ENCODE data around the gene DDX1.

- TF ChIP-seq CTCF (IDR thresholded peaks at IDR 0.05; ENCODE audit: insufficient read depth, low read length): no peak
- TF ChIP-seq POLR2AphosphoS5 (IDR thresholded peaks at IDR 0.05; ENCODE audit: low read depth): no peak
- no peak for TF ChIP-seq SPI1 (IDR thresholded peaks at IDR 0.05; ENCODE audit: borderline replicate concordance, low read depth)
- TF ChIP-seq GABPA (IDR thresholded peaks at IDR 0.05; ENCODE audit: low read depth): no peak
Measured at GRCh38 chr2:15645720-15646385, 54.2 kb downstream of the DDX1 start.

All from HL-60 (cell line).